Activated CD4-positive, alpha-beta T cell treated with anti-CD3 and anti-CD28 coated beads, Interleukin-2, amount 50 U/mL, for 24 hours (primary cell): Measurements from ENCODE around the gene TNNC1.

ENCODE experiments used
- DNase-seq, 2 donors: peaks; one replicate each; pipeline ENCODE4 v3.0.0-alpha.2; 2020; ENCODE audit warnings: low read depth in 1 of 2, low spot score in 1 of 2

Gene TNNC1

DNA sequence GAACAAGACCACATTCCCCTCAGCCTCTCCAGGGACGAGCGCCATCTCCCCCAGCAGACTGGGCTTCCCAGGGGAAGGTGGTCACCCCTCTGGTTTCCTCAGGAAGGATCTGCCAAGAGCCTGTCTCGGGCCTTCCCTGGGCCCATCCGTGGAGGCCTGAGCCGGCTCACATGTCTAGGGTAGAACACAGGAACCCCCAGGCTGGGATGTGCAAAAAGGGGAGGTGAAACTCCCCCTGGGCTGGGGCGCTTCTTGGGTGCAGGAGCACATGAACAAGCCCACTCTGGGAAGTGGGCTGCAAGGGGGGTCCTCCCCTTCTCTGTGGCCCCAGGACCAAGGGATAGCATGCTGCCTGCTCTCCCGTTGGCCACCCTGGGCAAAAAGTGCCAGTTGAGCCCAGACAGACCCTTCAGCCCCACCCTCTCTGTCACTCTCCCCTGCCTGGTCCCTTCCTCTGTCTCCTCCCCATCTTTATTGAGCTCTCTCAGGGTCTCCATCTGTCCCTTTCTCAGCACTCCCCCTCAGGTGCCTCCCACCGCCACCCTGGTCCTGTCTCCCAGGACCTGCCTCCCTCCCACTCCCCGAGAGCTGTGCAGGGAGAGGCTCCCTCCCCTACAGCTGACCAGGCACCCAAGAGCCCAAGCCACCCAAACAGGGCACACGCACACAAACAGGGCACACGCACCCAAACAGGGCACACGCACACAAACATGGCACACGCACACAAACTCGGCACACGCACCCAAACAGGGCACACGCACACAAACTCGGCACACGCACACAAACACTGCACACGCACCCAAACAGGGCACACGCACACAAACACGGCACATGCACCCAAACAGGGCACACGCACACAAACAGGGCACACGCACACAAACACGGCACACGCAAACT lies 9.8 kb downstream of the TNNC1 start:
- no peak for DNase-seq

DNA sequence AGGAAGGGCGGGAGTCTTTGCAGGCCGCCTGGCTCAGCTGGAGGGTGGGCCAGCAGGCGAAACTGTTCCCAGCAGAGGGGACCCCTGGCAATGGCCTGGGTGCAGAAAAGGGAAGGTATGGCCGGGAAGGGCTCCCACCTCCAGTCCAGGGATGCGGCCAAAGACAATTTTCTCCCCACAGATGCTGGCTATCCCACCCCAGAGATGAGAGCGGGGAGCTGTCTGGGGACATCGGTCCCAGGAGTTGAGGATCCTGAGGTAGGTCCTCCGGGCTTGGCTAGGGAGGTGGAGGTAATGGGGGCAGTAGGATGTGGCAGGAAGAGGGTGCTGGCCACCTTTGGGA lies 10.6 kb downstream of the TNNC1 start:
- no peak for DNase-seq

DNA sequence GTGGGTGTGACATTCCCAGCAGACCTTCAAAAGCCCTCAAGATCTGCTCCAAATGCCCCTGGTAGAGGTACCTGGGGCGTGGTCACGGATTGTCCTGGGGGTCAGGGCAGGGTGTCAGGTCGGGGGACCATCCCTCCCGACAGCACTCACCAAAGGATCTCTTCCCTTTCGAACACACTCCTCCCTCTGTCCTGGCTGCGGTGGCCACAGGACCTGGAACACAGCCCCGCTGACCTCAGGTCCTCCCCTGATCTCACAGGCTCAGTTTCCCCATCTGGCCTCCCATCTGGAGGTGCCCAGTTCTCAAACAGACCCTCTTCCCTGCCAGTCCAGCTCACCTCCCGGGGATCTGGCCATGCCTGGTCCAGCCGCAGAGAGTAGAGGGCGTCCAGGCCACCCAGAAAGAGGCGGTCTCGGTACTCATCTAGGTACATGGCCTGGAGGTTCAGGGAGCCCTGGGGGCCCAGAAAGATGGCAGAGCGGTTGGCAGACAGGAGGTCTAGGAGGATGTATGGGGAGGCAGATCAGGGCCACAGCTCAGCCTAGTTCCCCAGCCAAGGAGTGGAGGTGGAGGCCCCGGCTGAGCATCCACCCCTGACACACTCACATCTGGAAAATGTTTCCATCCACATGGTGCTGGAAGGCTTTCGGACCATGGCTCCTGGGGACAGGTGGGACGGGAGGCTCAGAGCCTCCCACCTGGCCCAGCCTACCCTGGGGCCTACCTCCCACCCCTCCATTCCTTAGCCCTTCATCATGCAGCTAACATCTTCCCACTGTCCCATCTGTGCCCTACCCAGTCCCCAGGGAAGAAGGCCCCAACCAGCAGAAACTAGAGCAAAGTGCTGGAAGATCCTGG lies 11.2 kb downstream of the TNNC1 start:
- DNase-seq: no peak

DNA sequence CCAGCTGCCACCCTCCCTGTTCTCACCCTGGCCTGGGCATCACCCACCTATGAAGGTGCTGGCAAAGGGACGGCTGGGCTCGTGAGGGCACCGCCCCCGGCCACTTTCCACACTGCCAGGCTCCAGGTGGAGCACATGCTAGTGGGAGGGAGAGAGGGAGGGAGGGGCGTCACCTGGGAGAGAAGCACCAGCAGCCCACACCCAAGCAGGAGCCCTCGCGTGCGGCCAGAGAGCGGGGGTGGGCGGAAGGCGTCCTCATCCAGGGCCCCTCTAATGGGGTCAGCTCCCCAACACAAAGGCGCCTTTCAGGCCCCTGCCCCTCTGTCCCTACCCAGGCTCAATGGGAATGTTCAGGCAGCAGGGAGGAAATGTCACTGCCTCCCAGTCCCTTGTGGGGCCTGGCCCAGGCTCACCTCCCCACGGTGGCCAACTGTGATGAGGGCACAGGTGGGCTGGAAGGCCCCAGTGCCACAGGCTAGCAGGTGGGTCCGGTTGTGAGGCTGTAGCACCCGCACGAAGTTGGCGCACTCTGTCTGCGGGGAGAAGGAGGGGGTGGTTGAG lies 12.0 kb downstream of the TNNC1 start:
- DNase-seq: no peak

DNA sequence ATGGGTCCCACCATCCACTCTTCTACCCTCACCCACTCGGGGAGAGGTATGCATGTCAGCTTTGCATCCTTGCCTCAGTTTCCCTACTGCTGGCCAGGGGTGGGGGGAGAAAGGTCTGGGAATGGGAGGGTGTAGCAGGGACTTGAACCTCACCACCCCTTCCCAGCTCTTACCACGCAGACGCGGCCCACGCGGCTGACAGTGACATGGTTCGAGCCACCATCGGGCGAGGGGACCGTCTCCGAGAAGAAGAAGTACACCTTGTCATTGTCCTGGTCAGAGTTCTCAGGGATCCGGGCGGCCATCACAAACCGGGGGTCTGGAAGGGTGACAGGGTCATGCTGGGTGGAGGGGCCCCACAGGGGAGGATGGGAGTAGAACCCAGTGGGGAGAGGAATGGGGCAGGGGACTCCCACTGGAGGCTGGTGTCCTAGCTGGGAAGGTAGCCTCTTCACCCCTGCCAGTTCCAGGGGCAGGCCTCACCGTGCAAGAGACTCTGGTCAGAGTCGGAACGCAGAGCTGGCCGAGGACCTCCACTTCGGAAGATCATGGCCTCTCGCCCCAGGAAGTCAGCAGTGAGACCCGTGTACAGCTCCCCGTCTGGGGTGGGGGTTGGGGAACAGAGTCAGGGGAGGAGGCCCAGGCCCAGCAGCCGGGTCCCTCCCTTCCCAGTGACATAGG lies 12.6 kb downstream of the TNNC1 start:
- DNase-seq: no peak

DNA sequence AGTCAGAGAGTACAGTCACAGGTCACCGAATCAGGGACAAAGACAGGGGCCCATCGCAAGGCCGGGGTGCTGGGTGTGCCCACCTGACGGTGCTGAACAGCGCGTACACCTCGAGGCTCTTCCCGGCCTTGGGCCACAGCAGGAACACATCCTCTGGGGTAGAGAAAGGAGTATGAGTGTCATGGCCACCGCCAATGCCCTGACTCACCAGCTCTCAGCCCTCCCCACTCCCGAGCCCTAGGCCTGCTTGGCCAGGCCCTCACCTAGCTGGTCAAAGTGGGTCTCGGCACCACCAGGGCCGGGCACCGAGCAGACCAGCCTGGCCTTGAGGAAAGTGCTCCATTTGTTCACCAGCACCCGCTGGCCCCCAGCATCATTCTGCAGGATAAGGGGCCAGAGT lies 13.2 kb downstream of the TNNC1 start:
- DNase-seq: no peak

DNA sequence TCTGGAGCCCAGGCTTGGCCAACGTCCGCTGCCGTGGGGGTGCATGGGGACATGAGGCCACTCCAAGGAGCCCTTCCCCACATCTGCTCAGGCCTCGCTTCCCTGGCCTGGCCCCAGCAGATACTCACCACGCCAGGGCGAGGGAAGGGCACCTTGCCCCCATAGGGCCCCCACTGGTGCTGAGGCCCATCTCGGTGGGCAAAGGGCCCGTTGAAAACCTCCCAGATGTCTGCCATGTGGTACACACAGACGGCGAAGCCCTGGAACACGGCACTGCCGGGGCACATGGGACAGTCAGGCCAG lies 13.6 kb downstream of the TNNC1 start:
- DNase-seq: no peak

DNA sequence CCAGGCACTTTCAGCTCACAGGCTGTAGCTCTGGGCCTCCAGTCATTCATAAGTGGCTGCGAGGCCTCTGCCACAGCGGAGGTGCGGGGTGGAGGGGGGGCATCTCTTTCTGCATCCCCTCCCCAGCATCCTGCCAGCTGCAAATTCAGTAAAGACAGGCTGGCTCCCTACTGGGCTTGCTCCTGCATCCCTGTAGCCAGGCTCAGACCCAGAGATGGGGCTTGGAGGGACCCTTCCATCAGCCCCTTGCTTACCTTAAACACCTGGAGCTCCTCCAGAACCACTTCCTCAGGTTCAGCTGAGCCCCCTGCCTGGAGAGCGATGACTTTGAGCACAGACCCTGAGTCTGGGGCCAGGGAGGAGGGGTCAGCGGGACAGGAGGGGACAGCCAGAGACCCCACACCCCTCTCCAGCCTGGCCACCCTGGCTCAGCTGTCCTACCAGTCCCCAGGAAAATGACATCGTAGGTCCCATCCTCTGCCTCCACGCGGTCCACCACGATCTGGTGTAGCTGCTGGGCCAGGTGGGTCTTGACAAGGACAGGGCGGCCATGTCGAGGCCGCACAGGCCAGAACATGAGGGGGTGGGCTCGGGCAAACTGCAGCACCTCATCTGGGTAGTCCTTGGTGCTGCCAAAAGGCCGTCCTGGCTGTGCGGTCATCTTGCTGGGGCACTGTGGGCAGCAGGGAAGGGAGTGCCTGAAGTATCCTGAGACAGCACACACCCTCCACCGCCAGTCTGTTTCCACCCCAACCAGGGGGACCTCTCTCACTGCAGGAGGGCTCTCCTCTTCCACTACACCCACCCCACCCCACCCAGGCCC lies 14.2 kb downstream of the TNNC1 start:
- no peak for DNase-seq

DNA sequence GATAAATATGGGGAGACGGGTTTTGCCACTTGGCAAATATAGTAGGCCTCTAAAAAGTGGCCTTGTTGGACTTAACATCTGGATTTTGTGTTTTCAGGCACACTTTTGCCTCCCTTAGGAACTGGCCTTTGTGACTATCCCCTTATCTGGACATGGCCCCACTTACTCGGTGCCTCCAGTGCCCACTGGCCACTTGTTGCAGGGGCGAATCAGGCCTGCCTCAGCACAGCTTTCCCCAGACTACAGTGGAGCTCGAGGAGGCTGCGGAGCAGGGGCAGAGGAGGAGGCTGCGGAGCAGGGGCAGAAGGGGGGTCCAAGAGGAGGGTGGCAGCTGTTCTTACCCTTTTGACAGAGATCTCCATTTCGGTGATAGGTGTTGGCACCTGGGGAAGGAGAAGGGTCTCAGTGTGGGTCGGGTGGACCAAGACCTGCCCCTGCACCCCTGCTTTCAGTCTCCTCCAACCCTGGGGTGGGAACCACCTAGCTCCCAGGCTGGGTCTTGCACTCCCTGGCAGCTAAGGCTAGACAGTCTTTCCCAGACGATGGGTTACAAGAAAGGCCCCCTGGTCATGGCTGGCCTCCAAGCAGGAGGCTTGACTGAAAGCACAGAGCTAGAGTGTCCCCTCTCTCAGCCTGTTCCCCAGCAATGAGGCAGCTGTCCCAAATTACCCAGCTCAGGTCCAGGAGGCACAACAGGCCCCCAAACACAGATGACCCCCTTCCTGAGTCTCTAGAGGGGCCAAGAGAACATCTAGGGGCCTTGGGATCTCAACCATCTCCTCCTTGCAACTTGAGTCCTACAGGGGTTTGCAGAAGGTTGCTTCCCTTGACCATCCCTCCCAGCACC lies 15.0 kb downstream of the TNNC1 start:
- no peak for DNase-seq

DNA sequence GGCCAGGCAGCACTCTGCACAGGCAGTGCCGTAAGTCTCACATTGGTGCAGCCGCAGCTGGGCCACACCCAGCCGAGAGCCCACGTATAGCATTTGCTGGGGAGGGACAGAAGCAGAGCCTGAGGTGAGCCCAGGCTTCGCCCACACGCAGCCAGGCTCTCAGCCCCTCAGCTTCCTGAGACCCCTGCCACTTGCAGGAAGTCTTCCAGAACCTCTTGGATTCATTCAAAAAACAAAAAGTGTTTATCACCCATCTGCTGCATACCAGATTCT lies 15.8 kb downstream of the TNNC1 start:
- DNase-seq: no peak

DNA sequence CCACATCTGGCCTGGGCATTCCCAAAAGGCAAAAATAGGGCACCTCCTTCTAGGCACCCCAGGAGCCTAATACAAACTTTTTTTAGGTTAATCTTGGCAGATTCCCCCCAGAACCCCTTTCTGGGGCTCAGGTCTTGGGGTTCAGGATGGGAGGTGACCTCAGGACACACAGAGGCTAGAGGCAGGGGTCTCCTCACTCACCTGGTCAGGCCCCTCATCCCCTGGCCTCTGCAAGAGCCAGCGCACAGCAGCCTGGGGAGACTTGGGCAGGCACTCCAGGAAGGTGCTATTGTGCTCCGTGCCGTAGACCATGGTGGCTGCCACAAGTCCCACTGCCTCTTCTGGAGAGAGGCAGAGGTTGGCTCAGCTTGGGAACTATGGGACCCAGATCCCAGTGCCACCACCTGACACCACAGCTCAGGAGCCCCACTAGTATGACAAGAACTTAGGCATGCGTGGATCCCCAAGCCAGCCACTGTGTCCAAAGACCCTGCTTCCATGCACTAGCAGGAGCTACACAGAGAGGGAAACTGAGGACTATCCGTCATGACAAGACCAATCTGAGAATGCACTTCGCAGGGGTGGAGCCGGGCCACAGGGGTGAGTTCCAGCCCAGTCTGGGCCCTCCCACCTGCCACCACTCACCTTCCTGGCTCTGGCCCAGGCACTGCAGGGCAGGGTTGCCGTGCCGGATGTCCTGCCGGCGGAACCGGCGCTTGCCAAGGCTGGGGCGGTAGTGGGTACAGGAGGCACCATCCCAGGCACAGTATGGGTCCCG lies 16.3 kb downstream of the TNNC1 start:
- DNase-seq: no peak

DNA sequence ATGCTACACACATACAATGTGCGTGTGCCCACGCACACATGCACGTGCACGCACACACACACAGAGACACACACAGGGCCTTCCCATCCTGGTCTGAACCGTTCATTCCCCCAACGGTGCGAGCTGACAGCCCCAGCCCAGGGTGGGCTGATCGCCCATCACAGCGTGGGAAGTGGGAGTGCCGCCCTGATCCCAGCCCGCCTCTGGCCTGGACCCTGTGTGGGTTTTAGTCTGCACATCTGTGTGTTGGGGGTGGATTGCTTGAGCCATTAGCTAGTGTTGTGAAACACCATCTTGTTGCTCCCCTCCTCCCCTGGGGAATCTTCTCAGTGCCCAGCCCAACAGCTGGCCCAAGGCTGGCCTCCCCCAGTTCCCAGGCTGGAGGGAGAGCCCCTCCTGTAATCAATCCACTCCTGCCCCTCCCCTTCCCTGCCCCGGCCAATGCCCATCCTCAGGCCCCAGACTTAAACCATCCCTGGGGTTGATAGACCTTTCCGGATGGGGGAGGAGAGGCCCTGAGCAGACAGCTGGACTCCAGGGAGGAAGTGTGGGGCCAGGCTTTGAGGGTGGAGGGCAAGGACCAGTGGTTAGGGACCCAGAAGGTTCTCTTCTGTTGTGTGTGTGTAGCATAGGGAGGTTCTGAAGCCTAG lies 17.2 kb downstream of the TNNC1 start:
- DNase-seq: no peak

DNA sequence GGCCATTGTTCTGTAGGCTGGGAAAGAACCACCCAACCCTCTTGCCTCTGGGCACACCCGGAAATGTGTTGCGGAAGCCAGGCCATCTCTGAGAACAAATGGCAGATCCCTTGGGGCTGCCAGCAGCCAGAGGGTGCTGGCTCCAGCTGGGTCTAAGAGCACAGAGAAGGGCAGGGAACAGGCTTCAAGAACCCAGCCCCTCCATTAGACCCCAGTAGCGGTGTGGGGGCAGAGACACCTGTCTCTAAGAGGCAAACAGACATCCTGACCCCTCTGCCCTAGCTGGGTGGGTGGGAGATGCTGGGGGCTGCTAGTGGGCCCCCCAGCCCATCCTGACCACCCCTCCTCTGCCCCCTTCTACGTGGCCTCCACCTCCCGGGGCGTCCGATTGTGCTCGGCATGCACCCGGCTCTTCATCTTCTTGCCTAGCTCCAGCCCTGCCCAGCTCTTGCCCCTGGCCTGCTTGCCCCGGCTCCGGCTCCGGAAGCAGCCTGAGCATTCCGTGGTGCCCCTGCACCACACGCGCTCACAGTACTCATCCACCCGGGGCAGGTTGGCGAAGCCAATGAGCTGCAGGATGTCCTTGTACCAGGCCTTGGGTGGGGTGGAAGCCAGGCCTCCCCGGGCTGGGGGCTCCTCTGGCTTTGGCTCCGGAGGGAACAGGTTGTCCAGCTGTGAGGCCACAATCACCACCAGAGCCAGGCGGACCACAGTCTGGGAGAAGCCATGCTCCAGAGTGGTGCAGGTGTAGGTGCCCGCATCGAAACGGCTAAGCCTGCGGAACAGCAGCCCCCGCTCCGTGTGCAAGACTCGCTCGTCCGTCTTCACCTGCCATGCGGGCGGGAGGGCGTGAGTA lies 18.4 kb downstream of the TNNC1 start:
- no peak for DNase-seq

DNA sequence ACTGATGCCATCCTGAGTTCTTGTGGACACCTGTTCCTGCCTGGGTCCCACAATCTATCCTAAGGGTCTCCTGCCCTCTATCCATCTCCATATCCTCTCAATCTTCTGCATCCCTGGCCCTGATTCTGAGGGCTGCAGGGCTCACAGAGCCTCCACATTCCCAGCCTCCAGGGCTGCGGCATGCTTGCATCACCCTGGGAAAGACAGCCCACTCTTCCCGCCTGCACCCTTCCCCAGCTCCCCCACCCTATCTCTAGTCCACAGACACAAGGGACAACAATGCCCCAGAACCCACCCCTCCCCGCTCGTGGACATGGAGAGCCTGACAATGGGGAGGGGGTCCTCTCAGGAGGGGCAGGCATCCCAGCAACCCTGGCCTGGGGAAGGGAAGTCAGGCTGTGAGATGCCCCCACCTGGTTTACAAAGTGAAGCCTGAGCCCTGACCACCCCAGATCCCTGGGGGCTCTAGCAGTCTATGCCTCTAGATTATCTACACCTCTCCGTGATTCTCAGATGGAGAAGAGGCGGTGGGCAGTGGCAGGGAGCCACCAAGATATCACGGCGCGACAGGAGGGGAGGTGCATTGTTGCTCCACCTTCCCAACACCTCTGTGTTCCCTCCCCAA lies 19.2 kb downstream of the TNNC1 start:
- DNase-seq: no peak

DNA sequence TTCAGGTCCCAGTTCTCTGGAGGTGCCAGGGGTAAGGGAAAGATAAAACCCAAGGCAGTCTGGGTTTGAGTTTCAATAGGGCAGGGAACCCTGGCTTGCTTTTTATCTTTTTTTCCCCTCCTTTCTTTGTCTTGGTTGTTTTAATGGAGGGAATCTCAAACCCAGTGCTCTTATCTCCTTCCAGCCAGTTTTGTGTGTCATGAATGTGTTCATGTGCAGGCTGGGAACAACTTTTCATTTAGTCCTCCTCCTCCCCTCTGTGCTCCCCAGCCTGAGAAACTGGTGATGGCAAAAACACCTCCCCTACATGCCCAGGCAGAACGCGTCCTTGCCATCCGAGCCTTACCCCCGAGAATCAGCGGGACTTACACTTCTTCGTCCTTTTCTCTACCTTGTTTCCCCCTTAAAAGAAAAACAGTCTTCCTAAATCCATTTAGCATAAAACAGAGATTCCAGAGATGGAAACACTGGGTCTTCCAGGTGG lies 19.8 kb downstream of the TNNC1 start:
- no peak for DNase-seq

DNA sequence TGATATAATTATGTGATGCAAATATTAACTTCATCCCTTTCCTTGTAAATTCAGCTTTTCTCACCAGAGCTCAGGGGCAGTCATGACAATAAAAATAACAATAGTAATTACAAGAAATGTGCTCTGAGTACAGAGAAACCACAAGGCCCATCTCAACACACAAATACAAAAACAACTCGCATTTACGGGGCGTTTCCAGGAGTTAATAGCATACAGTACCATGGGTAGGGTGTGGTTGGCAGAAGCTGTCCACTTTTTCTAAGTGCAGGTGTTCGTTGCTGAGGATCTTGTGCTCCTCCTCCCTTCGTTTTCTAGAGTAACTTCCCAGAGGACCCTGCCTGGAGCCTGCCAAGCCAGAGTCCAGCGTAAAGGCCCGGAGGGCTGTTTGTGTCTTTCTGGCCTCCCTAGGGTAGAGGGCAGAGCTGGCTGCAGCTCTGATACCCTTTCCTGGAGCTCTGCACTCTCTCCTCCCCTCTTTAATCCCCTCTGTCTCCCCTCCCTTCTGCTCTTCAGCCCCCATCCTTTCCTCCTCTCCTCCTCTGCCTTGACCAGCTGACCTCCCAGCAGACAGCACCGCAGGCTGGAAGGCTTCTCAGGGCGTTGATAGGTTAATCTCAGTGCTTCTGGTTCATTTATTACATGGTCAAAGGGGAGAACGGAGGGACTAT lies 20.4 kb downstream of the TNNC1 start:
- DNase-seq: no peak

DNA sequence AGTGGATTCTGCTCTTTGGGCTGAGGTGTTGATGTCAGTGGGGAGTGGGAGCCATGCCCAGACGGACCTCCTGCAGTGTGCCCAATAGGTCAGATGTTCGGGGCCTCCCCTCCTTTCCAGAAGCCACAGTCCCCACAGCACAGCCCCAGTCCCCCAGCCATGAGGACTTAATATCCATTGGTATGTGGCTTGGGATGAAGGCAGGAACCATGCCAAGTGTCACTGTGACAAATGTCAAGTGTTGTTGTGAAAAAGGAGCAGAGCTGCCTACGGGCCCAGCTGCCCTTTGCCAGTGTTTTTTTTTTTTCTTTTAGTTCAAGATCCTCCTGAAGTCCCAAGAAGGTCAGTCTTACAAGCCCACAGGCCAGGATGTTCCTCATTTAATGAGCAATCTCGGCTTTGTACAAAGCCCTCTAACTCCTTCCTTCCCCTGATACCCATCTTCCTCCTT lies 21.1 kb downstream of the TNNC1 start:
- no peak for DNase-seq
